PC-9 (cell line): ENCODE results near the gene NUP62. TPM values are rescaled to one million over a fixed set of nuclear protein-coding genes. Genes with fewer than 3 reads are reported as not detected.

Experiments used
- BruUV-seq: library from RNA; stranded (reverse); fragments of 400-500 nt; replicated peaks from 2 replicates; lab custom pipeline; 2021; lab: Mats Ljungman, UMichigan
- CTCF ChIA-PET: fragments of 300-600 bp; sonication (Branson Sonifier 250); formaldehyde crosslinking; loops from one replicate; lab custom pipeline; 2022; ENCODE audit warnings: antibody characterized with exemption; lab: Charles Lee
- POLR2A ChIA-PET: fragments of 300-600 bp; sonication (Branson Sonifier 250); formaldehyde crosslinking; loops from one replicate; lab custom pipeline; 2022; ENCODE audit warnings: antibody characterized with exemption; ENCODE audit not compliant: unreplicated experiment; lab: Charles Lee
- DNase-seq, 2 experiments: peaks; one replicate each; pipeline versions ENCODE4 v3.0.0 to v3.0.0-alpha.2; 2015 to 2022; ENCODE audit warnings: mixed read lengths in 1 of 2
- H2AFZ ChIP-seq: fragments of 200-600 bp; sonication (generic); 2 replicates; pipeline ENCODE4 v1.8.1; 2017; ENCODE audit warnings: antibody characterized with exemption
- H3F3A ChIP-seq: fragments of 200-600 bp; sonication (generic); 2 replicates; pipeline ENCODE4 v1.8.1; 2017; ENCODE audit warnings: antibody characterized with exemption, mild to moderate bottlenecking, low read depth; ENCODE audit not compliant: insufficient read depth
- H3K27ac ChIP-seq: fragments of 200-600 bp; sonication (generic); 2 replicates; pipeline ENCODE4 v1.6.1; 2016; ENCODE audit warnings: mixed run types
- H3K27me3 ChIP-seq: fragments of 200-600 bp; sonication (generic); 2 replicates; pipeline ENCODE4 v1.6.1; 2016; ENCODE audit warnings: low read depth, mixed run types; ENCODE audit not compliant: insufficient read depth
- H3K36me3 ChIP-seq: fragments of 200-600 bp; sonication (generic); 2 replicates; pipeline ENCODE4 v1.6.1; 2016; ENCODE audit warnings: low read depth, mixed run types
- H3K4me1 ChIP-seq: fragments of 200-600 bp; sonication (generic); replicated peaks from 2 replicates; pipeline ENCODE4 v1.6.1; 2016; ENCODE audit warnings: mixed run types; ENCODE audit not compliant: insufficient read depth
- H3K4me2 ChIP-seq: fragments of 200-600 bp; sonication (generic); 2 replicates; pipeline ENCODE4 v1.6.1; 2017; ENCODE audit warnings: mixed run types
- H3K4me3 ChIP-seq: fragments of 200-600 bp; sonication (generic); 2 replicates; pipeline ENCODE4 v1.6.1; 2016; ENCODE audit warnings: mixed run types
- H3K79me2 ChIP-seq: fragments of 200-600 bp; sonication (generic); 2 replicates; pipeline ENCODE4 v1.6.1; 2017; ENCODE audit warnings: low read depth, mixed run types
- H3K9me2 ChIP-seq: fragments of 200-600 bp; sonication (generic); 2 replicates; pipeline ENCODE4 v1.8.1; 2017; ENCODE audit warnings: mild to moderate bottlenecking; ENCODE audit not compliant: insufficient read depth
- H3K9me3 ChIP-seq: fragments of 200-600 bp; sonication (generic); 2 replicates; pipeline ENCODE4 v1.8.1; 2016; ENCODE audit warnings: low read depth; ENCODE audit not compliant: insufficient read depth
- H4K20me1 ChIP-seq: fragments of 200-600 bp; sonication (generic); 2 replicates; pipeline ENCODE4 v1.8.1; 2017; ENCODE audit not compliant: insufficient read depth
- EZH2 ChIP-seq: fragments of 200-600 bp; sonication (generic); IDR thresholded peaks from 2 replicates; pipeline ENCODE4 v1.8.0; 2017; ENCODE audit warnings: antibody characterized with exemption, low read depth
- intact Hi-C: fragments of 100-400 bp; cut with micrococcal nuclease; formaldehyde crosslinking; loops from one replicate; pipeline ENCODE4 v1.10.0; 2022; ENCODE audit not compliant: unreplicated experiment
- total RNA-seq: library from RNA; stranded (reverse); gene quantifications from 2 replicates; pipeline ENCODE4 v1.2.3, GENCODE V29; 2021
- TF ChIP-seq, protein P1 (sequence below): fragments of 200-600 bp; sonication (generic); conservative IDR thresholded peaks from 2 replicates; pipeline ENCODE4 v1.6.1; 2017; ENCODE audit warnings: mixed run types, antibody characterized with exemption, mild to moderate bottlenecking, moderate library complexity

NUP62 gene
- total RNA-seq, 1 experiment from 2014 or later, result 101 TPM

- no peak overlapping the region for H3K4me3 ChIP-seq
- intact Hi-C loops, result no loop called here
- no peak for DNase-seq
- ChIA-PET POLR2A (no interaction called here), CTCF (no interaction called here)
- no peaks in the 10 kb centered on the region for H3K9me3 ChIP-seq
- peaks cover 6% of the 10 kb centered on the region; the same call in 1 of the 2 replicates for H4K20me1 ChIP-seq
- TF ChIP-seq, protein P1, sequence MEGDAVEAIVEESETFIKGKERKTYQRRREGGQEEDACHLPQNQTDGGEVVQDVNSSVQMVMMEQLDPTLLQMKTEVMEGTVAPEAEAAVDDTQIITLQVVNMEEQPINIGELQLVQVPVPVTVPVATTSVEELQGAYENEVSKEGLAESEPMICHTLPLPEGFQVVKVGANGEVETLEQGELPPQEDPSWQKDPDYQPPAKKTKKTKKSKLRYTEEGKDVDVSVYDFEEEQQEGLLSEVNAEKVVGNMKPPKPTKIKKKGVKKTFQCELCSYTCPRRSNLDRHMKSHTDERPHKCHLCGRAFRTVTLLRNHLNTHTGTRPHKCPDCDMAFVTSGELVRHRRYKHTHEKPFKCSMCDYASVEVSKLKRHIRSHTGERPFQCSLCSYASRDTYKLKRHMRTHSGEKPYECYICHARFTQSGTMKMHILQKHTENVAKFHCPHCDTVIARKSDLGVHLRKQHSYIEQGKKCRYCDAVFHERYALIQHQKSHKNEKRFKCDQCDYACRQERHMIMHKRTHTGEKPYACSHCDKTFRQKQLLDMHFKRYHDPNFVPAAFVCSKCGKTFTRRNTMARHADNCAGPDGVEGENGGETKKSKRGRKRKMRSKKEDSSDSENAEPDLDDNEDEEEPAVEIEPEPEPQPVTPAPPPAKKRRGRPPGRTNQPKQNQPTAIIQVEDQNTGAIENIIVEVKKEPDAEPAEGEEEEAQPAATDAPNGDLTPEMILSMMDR, result no peak
- TF ChIP-seq EZH2, result no peak
- H3K79me2 ChIP-seq, result no peaks in the 10 kb centered on the region
- H3K36me3 ChIP-seq, result no peaks in the 10 kb centered on the region
- no peak overlapping the region for H3K4me2 ChIP-seq
- H3K27ac ChIP-seq, result no peak overlapping the region
- H2AFZ ChIP-seq, result no peak overlapping the region
- BruUV-seq, result no TSS peak
- H3K9me2 ChIP-seq, result no peaks in the 10 kb centered on the region
- H3K4me1 ChIP-seq, result peaks cover 13% of the 10 kb centered on the region
- H3F3A ChIP-seq, result peaks cover 12% of the 10 kb centered on the region; the same call in 1 of the 2 replicates
- H3K27me3 ChIP-seq, result no peaks in the 10 kb centered on the region
These were observed 11.1 kb upstream of the NUP62 start for GRCh38 chr19:49940482-49940791.

DNA sequence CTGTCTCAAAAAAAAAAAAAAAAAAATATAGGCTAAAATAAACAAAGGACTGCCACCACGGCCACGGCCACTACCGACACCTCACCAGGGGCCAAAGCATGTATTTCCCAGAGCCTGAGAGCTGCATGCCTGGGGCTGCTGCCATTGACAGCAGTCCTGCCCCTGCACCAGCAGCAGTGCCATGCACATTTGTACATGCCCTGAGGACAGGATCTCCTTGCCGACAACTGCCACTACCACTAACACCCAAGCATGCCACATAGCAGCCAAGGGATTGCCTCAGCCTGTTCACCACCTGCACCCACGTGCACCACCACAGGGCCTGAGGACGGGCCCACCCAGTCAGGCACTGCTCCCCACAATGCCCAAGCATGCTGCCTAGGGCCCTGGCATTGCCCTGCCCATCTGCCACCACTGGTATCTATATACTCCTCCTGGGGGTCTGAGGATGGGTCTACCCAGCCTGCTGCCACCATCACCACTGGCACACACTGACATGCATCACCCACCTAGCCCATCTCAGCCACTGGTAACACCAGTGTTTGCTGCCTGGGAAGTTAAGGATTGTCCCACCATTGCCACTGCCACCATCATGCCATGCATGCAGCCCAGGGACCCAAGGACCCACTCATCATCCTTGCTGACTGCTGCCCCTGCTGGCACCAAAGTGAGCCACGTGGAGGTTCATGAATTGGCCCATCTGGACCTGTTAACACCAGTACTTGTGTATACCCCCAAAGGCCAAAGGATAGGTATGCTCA lies 10.6 kb upstream of the NUP62 start:
- H3K4me1 ChIP-seq, result peaks cover 13% of the 10 kb centered on the region
- H2AFZ ChIP-seq, result no peak overlapping the region
- no peaks in the 10 kb centered on the region for H3K36me3 ChIP-seq
- H3K9me3 ChIP-seq, result no peaks in the 10 kb centered on the region
- no peak for DNase-seq
- intact Hi-C loops, result no loop called here
- TF ChIP-seq, protein P1, result no peak; the same call in 1 of the 2 replicates
- TF ChIP-seq EZH2, result no peak
- no peak overlapping the region for H3K27ac ChIP-seq
- no peaks in the 10 kb centered on the region for H3K9me2 ChIP-seq
- H3F3A ChIP-seq, result peaks cover 12% of the 10 kb centered on the region; the same call in 1 of the 2 replicates
- peaks cover 6% of the 10 kb centered on the region; the same call in 1 of the 2 replicates for H4K20me1 ChIP-seq
- ChIA-PET CTCF (interaction anchor here (0.7 kb wide), 1 partner anchor 14 kb away, joined by 3 read pairs; no protein-coding TSS in a partner anchor), POLR2A (no interaction called here)
- no peaks in the 10 kb centered on the region for H3K79me2 ChIP-seq
- no peak overlapping the region for H3K4me3 ChIP-seq
- H3K27me3 ChIP-seq, result no peaks in the 10 kb centered on the region
- H3K4me2 ChIP-seq, result no peak overlapping the region
- BruUV-seq, result no TSS peak

GRCh38 chr19:49938662-49939061 lies 9.4 kb upstream of the NUP62 start:
- H3K4me1 ChIP-seq, result peaks cover 13% of the 10 kb centered on the region
- CTCF ChIA-PET, result no interaction called here
- no TSS peak for BruUV-seq
- H3K4me2 ChIP-seq, result no peak overlapping the region
- DNase-seq, result no peak
- peaks cover 12% of the 10 kb centered on the region; the same call in 1 of the 2 replicates for H3F3A ChIP-seq
- H2AFZ ChIP-seq, result no peak overlapping the region
- no peaks in the 10 kb centered on the region for H3K36me3 ChIP-seq
- no peak overlapping the region for H3K4me3 ChIP-seq
- H3K9me3 ChIP-seq, result no peaks in the 10 kb centered on the region
- intact Hi-C loops, result no loop called here
- POLR2A ChIA-PET, result no interaction called here
- H4K20me1 ChIP-seq, result peaks cover 6% of the 10 kb centered on the region; the same call in 1 of the 2 replicates
- no peaks in the 10 kb centered on the region for H3K79me2 ChIP-seq
- no peaks in the 10 kb centered on the region for H3K27me3 ChIP-seq
- H3K27ac ChIP-seq, result no peak overlapping the region
- TF ChIP-seq, protein P1, result no peak
- TF ChIP-seq EZH2, result no peak
- no peaks in the 10 kb centered on the region for H3K9me2 ChIP-seq
